ENCODE data around the gene VAV3.

- TF ChIP-seq POLR2A (IDR thresholded peaks at IDR 0.05; ENCODE audit: insufficient read depth in 1 of 2, low read depth in 2 of 2, low read length in 2 of 2) (no peak), XRCC5 (optimal IDR thresholded peaks at IDR 0.05; ENCODE audit: low read length) (no peak), TCF7L2 (IDR thresholded peaks at IDR 0.05; ENCODE audit: low read depth, low read length) (no peak), CCDC6 (CRISPR knock-in tag; IDR thresholded peaks at IDR 0.05) (no peak), RXRA (CRISPR knock-in tag; IDR thresholded peaks at IDR 0.05) (no peak), FOXJ3 (CRISPR knock-in tag; IDR thresholded peaks at IDR 0.05; ENCODE audit: borderline replicate concordance) (no peak), REST (IDR thresholded peaks at IDR 0.05; ENCODE audit: borderline replicate concordance in 1 of 2, low read depth in 1 of 2, low read length in 2 of 2) (no peak), GTF2F1 (IDR thresholded peaks at IDR 0.05; ENCODE audit: low read length) (no peak)
Observed at GRCh38 chr1:107940701-107941100, 24.3 kb downstream of the VAV3 start.
